ENCODE measurements around the gene CLDN19. TPM values are rescaled to one million over a fixed set of nuclear protein-coding genes. Genes with fewer than 3 reads are reported as not detected.

The CLDN19 gene
- polyA plus RNA-seq, 6 donors from 2014 or later = 0.11 TPM; not detected in 5

DNA sequence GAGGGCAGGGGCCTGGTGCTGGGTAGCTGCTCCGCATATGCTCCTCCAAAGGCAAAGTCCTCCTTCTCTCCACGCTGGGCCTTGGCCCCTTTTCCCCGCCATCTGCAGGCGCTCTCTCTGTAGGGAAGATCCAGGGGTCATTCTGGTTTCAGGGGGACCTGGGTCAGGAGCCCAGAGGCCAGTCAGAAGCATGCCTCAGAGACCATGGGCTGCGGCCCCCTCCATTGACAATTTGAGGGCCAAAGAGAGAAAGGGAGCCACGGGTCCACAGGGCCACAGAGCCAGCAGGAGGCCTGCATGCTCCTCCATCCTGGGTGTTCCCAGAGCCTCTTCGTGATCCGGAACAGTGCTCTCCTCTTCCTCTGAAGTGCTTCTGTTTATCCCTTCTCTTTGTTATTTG, 2.1 kb upstream of the CLDN19 start:
- DNase-seq = no peak
- no peak for ATAC-seq (ENCODE audit: low read depth in 2 of 2)
- Mint-ChIP-seq H3K27me3 (no peaks in the 10 kb centered on the region), H3K4me3 (no peak overlapping the region), H3K4me1 (peaks cover 3 to 10% (median 10%) of the 10 kb centered on the region in 3 donors), H3K9me3 (no peaks in the 10 kb centered on the region), H3K27ac (peak overlapping the region in 1 of 6 donors; percentile 72), H3K36me3 (no peaks in the 10 kb centered on the region)

DNA sequence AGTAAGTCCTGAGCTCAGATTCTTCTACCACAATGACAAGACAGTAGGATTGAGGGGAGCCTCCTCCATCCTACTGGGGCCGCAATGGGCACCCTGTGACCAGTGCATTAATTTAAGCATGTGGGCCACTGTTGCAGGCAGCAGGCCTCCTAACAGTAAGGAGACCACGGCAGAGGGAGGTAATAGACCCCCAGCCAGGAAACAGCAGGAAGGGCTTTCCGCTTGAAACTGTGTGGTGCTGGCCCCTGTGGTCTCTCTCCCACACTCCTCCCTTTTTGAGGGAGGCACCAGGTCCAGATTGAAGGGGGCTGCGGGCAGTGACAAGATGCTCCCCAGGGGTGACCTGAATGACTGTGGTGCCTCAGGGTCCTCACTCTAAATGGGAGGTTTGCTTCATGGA, 1.7 kb upstream of the CLDN19 start:
- no peak for ATAC-seq (ENCODE audit: low read depth in 2 of 2)
- no peaks in the 10 kb centered on the region for H3K36me3 Mint-ChIP-seq
- no peak overlapping the region for H3K27ac Mint-ChIP-seq
- H3K9me3 Mint-ChIP-seq = no peaks in the 10 kb centered on the region
- H3K4me1 Mint-ChIP-seq = peaks cover 6 to 15% (median 15%) of the 10 kb centered on the region in 3 donors
- DNase-seq = no peak
- H3K27me3 Mint-ChIP-seq = no peaks in the 10 kb centered on the region
- H3K4me3 Mint-ChIP-seq = no peak overlapping the region

DNA sequence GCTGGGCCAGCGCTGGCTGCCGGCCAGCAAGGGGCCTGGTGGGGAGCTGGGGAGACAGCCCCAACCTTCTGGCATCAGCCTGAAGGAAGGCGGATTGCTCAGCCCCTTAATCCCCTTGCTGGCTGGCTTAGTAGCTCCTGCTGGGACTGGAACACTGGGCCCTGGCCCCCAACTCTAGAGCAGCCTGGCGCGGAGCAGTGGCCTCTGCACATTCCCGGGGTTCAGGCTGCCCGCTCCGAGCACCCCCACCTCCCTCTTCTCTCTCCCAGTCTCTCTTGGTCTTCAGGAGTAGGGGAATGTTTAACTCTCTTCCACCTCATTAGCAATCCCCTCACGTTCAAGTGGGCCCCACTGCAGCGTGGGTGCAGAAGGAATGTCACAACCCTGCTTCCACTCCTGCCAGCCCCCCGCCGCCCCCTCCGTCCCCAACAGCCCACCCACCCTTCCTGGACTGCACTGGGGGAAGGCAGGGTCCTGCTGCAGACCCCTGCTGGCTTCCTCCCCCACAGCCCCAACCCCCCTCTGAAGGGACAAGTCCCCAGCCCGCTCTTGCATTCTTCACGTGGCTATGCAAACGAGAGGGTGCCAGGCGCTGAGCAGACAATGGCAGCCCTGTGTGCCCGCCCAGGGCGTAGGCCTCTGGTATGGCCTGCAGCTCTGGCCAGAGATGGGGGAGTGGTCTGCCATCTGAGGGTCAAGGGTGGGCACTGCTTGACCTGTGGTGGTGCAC, 980 bp upstream of the CLDN19 start:
- Mint-ChIP-seq H3K36me3 (no peaks in the 10 kb centered on the region), H3K27ac (peak overlapping the region in 1 of 6 donors; percentile 76), H3K27me3 (no peaks in the 10 kb centered on the region), H3K4me1 (peaks cover 11 to 21% (median 17%) of the 10 kb centered on the region in 3 donors), H3K4me3 (no peak overlapping the region), H3K9me3 (no peaks in the 10 kb centered on the region)
- no peak for ATAC-seq (ENCODE audit: low read depth in 2 of 2)
- no peak for DNase-seq

DNA sequence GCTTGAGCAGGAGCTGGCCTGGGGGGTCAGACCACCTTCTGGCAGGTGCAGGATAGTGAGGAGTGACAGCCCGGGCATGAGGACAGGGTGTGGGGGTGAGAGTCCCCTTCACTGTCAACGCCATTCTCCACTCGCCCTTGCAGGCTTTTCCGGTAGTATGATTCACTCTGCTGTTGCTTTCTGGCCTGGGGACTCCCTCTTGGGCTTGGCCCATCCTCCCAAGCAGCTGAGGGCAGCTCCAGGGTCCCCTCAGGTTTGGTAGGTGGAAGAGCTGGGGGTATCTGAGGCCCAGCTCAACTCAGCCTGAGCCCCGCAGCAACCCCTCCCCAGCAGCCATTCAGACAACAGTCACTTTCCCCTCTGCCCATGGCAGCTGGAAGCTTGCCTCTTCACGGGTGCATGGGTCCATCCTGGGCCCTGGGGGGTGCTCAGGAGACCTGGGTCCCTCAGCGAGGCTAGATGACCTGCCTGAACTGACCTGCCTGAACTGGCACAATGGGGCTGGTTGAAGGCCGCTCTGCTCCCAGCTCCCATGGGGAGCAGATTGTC, 1.3 kb downstream of the CLDN19 start:
- H3K36me3 Mint-ChIP-seq = no peaks in the 10 kb centered on the region
- ATAC-seq (ENCODE audit: low read depth in 2 of 2) = no peak
- no peaks in the 10 kb centered on the region for H3K9me3 Mint-ChIP-seq
- H3K27me3 Mint-ChIP-seq = no peaks in the 10 kb centered on the region
- peak overlapping the region in 2 of 6 donors; percentile 21 to 24 for H3K27ac Mint-ChIP-seq
- no peak for DNase-seq
- H3K4me3 Mint-ChIP-seq = no peak overlapping the region
- H3K4me1 Mint-ChIP-seq = peaks cover 11 to 21% (median 17%) of the 10 kb centered on the region in 3 donors

DNA sequence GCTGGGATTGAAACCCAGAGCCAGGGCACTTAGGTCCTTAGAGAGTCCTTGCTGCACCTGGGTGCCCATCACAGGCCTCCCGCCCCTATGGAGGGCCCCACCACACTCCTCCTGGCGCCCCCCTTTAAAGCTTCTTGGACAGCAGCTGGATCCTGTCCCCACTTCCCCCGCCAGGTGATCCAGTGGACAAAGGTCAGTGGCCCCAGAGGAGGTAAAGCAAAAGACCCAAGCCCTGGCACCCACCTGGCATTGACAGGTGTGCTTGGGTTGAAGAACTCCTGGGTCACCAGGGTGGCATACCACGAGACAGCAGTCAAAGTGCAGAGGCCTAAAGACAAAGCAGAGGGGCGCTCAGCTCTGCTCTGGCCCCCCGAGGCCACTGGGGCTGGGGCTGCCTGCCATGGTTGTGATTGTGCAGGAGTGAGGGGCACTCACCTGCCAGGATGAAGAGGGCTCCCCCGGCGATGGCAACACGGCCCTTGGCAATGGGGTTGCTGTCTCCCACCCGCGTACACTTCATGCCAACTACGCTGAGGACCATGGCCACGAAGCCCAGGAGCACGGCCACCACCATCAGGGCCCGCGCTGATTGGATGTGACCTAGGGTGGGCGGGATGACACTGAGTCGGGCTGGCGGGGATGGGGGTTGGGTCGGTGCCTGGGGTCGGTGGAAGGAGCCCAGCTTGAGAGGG, 1.9 kb downstream of the CLDN19 start:
- no peak overlapping the region for H3K4me3 Mint-ChIP-seq
- DNase-seq = no peak
- no peaks in the 10 kb centered on the region for H3K9me3 Mint-ChIP-seq

DNA sequence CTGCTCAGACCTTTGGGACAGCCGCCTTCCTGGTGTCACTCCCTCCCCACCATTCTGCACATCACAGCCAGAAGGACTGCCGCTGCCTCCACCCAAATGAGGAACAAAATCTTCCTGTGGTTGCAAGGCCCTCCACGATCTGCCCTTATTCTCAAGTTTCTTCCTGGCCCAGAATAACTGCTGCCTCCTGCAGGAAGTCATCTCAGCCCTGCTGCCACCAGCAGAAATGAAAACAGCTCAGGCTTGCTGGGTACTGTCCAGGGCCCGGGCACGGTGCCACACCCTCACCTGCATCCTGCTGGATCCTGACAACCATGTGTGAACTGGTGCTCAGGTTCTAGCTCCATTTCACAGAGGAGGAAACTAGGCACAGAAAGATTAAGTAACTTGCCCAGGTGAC, 2.8 kb downstream of the CLDN19 start:
- Mint-ChIP-seq H3K4me1 (peaks cover 11 to 21% (median 17%) of the 10 kb centered on the region in 3 donors), H3K27ac (peak overlapping the region in 3 of 6 donors; percentile 41 to 78 (median 78)), H3K36me3 (no peaks in the 10 kb centered on the region), H3K27me3 (no peaks in the 10 kb centered on the region), H3K4me3 (peak overlapping the region in 3 of 8 donors; percentile 44 to 75 (median 55)), H3K9me3 (no peaks in the 10 kb centered on the region)
- no peak for DNase-seq
- peak; percentile 60 to 67 for ATAC-seq (ENCODE audit: low read depth in 2 of 2)

More for the DNA sequence above, 1.9 kb downstream of the CLDN19 start:
- no peak overlapping the region for H3K27ac Mint-ChIP-seq
- peaks cover 11 to 21% (median 17%) of the 10 kb centered on the region in 3 donors for H3K4me1 Mint-ChIP-seq
- no peak for ATAC-seq (ENCODE audit: low read depth in 2 of 2)
- no peaks in the 10 kb centered on the region for H3K27me3 Mint-ChIP-seq
- H3K36me3 Mint-ChIP-seq = no peaks in the 10 kb centered on the region

DNA sequence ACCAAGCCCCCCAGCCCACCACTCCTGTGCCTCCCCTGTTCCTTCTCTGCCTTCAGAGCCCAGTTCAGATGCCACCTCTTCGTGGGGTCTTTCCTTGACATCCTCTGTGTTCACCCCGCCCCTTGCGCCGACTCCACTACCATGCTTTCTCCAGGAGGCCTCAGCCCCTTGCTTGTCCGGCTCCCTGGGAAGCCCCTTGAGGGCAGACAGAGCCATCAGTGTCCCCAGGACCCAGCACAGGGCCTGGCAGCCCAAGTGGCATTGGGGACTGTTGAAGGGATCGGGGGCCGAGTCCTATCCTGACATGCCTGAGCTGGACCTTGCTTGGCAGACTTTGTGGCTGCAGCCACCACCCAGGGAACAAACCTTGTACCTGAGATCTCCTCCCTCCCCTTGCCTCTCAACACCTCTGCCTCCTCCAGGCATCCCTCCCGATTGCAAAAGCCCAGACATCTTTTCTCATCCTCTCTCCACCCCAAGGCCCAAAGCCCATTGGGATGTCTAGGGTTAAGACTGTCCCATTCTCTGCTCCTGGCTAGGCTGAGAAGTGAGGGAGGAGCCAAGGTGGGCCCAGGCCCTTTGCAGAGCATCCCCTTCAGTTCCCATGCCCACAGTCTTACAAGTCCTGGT, 3.4 kb downstream of the CLDN19 start:
- Mint-ChIP-seq H3K36me3 (no peaks in the 10 kb centered on the region), H3K4me3 (peak overlapping the region in 2 of 8 donors; percentile 8 to 44), H3K27me3 (no peaks in the 10 kb centered on the region), H3K9me3 (no peaks in the 10 kb centered on the region), H3K27ac (peak overlapping the region in 3 of 6 donors; percentile 41 to 78 (median 44)), H3K4me1 (peaks cover 11 to 21% (median 17%) of the 10 kb centered on the region in 3 donors)
- no peak for ATAC-seq (ENCODE audit: low read depth in 2 of 2)
- DNase-seq = no peak

DNA sequence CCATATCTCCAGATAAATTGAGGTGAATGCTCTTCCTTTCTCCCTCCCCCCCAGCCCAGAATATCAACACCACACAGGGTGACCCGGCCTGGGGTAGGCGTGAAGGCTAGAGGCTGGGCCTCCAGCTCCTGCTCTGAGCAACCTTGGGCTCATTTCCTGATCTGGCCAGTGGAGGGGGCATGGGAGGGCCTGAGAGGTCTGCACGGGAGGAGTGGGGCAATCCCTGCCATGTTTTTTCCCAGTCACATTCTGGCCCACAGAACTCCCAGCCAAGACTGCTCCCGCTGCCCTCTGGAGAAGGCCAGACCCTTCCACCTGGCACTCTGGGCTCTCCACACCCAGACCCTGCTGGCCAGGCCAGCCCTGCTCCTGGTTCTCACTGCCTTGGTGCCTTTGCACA, 3.9 kb downstream of the CLDN19 start:
- DNase-seq (no peak), ATAC-seq (ENCODE audit: low read depth in 2 of 2) (no peak)
- no peaks in the 10 kb centered on the region for H3K36me3 Mint-ChIP-seq
- no peaks in the 10 kb centered on the region for H3K9me3 Mint-ChIP-seq
- H3K4me3 Mint-ChIP-seq = no peak overlapping the region
- H3K27me3 Mint-ChIP-seq = no peaks in the 10 kb centered on the region
- peaks cover 11 to 21% (median 17%) of the 10 kb centered on the region in 3 donors for H3K4me1 Mint-ChIP-seq
- peak overlapping the region in 1 of 6 donors; percentile 56 for H3K27ac Mint-ChIP-seq

DNA sequence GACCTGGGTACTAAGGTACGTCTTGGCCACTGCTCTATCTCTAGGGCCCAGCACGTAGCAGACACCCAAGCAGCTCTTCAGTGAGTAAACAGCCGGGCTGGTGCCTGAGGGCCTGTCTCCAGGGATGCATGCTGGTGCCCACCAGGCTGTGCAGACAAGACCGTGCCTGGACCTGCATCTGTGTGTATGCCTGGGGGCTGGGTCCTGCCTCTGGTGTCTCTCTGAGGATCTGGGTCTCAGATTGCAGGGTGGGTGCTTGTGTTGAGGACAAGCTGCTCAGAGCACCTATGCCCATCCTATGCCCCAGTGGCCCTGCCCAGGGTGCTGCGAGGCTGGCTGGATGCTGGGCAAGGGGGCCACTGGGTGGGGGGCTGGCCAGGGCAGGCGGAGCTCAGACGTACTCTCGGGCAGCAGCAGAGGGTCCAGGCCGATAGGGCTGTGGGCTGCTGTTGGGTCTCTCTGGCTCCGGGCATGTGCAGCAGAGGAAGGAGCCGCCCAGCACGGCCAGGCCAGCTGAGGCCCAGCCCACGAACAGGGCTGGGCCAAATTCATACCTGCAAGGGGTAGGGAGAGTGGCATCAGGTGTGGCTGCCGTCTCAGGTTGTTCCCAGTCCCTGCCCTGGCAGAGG, 4.4 kb downstream of the CLDN19 start:
- no peaks in the 10 kb centered on the region for H3K36me3 Mint-ChIP-seq
- H3K27ac Mint-ChIP-seq = no peak overlapping the region
- H3K9me3 Mint-ChIP-seq = no peaks in the 10 kb centered on the region
- DNase-seq = no peak
- peaks cover 11 to 21% (median 21%) of the 10 kb centered on the region in 3 donors for H3K4me1 Mint-ChIP-seq
- no peaks in the 10 kb centered on the region for H3K27me3 Mint-ChIP-seq
- no peak overlapping the region for H3K4me3 Mint-ChIP-seq
- no peak for ATAC-seq (ENCODE audit: low read depth in 2 of 2)

DNA sequence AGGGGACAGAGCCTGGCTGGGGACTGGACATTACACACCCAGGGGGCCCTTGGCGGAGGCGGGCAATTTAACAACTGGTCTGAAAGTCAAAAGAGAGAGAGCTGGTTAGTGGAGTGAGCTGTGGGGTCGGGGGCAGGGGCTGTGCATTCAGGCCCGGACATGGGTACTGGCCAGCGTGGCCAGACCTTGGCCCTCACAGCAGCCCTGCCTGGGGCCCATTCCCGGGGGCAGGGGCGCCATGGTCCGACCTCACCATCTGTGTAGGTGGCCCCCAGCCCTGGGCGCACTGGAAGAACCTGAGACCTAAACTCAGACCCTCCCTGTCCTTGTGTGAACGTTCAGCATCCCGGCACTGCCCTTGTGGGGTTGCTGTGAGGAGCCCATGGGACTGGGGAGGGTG, 5.0 kb downstream of the CLDN19 start:
- DNase-seq (no peak), ATAC-seq (ENCODE audit: low read depth in 2 of 2) (no peak)
- Mint-ChIP-seq H3K4me3 (no peak overlapping the region), H3K36me3 (no peaks in the 10 kb centered on the region), H3K4me1 (peaks cover 11 to 21% (median 21%) of the 10 kb centered on the region in 3 donors), H3K9me3 (no peaks in the 10 kb centered on the region), H3K27me3 (no peaks in the 10 kb centered on the region), H3K27ac (peak overlapping the region in 1 of 6 donors; percentile 46)

DNA sequence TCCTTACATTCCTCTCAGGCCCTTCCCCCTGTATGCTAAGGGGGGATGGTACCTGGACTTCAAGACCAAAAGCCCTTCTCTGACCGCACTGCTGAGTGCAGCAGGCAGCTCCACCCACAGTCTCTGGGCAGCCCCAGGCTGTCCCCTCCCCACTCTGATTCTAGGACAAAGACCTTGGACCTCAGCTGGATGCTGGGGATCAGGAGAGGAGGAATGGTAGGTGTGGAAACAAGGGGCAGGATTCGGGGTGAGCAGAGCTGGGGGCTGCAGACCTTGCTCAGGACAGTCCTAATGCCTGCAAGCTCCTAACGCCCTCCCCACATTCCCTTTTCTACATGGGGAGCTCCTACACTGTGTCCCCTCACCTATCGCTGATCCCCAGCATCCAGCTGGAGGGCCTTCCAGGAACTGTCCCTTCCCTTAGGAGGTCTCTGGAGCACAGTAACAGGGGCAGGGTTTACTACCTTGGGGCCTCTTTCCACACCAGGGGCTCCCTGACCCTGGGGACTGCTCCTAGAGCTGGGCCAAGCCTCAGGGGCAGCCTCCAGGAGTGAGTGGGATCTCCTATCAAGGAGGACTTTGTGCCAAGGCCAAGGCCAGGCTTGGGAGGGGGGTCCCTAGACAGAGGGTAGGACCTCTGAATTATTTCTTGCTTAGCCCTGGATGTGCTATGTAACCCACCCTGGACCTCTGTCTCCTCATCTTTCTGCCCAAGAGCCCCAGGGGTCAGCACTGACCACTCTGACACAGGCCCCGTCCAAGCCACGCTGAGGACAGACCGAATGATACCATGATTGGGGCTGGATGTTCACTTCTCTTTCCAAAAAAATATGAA, 5.6 kb downstream of the CLDN19 start:
- H3K4me3 Mint-ChIP-seq = no peak overlapping the region
- H3K9me3 Mint-ChIP-seq = no peaks in the 10 kb centered on the region
- peaks cover 11 to 21% (median 21%) of the 10 kb centered on the region in 3 donors for H3K4me1 Mint-ChIP-seq
- H3K27ac Mint-ChIP-seq = peak overlapping the region in 2 of 6 donors; percentile 46 to 82
- ATAC-seq (ENCODE audit: low read depth in 2 of 2) = no peak
- no peaks in the 10 kb centered on the region for H3K27me3 Mint-ChIP-seq
- no peaks in the 10 kb centered on the region for H3K36me3 Mint-ChIP-seq
- DNase-seq = no peak

DNA sequence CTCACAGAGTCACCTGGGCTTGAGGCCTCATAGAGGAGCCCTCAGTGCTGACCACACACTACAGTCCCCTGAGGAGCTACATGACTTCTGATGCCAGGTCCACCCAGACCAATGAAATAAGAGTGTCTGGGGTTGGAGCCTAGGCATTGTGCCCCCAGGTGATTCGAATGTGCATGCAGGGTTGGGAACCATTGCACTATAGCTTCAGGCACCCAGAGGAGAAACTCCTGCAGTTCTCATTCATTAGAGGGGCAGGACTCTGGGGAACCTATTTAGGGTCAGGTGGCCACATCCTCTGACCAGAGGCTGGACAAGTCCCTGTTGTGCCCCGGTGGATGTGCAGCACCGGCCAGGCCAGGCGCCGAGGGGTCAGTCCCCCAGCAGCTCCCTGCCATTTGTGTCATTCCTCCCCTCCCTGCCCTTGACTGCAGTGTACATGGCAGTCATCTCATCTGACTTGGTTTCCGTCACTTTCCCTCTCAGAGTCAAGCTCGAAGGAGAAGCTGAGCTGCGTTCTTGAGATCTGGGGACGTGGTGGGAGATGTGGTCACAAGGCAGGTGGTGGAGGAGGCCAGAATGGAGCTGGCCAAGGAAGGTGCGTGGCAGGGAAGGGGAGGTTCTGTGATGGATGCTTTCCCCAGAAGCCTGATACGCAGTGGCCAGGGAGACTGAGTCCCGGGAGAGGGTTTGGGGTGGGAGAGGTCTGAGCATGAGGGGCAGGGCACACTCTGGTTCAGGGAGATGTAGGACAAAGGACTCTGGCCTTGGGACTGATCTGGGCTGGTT, 6.4 kb downstream of the CLDN19 start:
- peaks cover 11 to 21% (median 21%) of the 10 kb centered on the region in 3 donors for H3K4me1 Mint-ChIP-seq
- no peak for DNase-seq
- no peaks in the 10 kb centered on the region for H3K36me3 Mint-ChIP-seq
- no peak overlapping the region for H3K27ac Mint-ChIP-seq
- ATAC-seq (ENCODE audit: low read depth in 2 of 2) = no peak
- no peak overlapping the region for H3K4me3 Mint-ChIP-seq
- no peaks in the 10 kb centered on the region for H3K27me3 Mint-ChIP-seq
- H3K9me3 Mint-ChIP-seq = no peaks in the 10 kb centered on the region
